ENCODE measurements around the gene RPSA. TPM values are rescaled to one million over a fixed set of nuclear protein-coding genes. Genes with fewer than 3 reads are reported as not detected.
A peak's percentile ranks its signal among the peaks of the same experiment; 100 is the strongest.

The RPSA gene
- total and polyA plus RNA-seq, 9 of the 15 experiments (the other 6 are each of a cell fraction or from before 2014, with no cell fraction given) = 2,290 to 4,272 (median 2,730) TPM

GRCh38 chr3:39383045-39383880 lies 23.3 kb upstream of the RPSA start, which contains the start of gene SLC25A38 (continued):
- TF ChIP-seq DPF2 (IDR thresholded peaks at IDR 0.05) (no peak), RB1 (IDR thresholded peaks at IDR 0.05; ENCODE audit: low read depth) (peak; percentile 71; the same call in 1 of the 2 replicates), ZNF511 (CRISPR knock-in tag; IDR thresholded peaks at IDR 0.05) (peak; percentile 16), PTRF (tag; IDR thresholded peaks at IDR 0.05) (no peak), ZNF696 (CRISPR knock-in tag; conservative IDR thresholded peaks at IDR 0.05) (no peak), PRPF4 (IDR thresholded peaks at IDR 0.05; ENCODE audit: insufficient read depth, low read depth, low read length, poor library complexity, severe bottlenecking) (no peak), ZNF175 (CRISPR knock-in tag; IDR thresholded peaks at IDR 0.05; ENCODE audit: low read depth) (no peak), ZNF384 (IDR thresholded peaks at IDR 0.05; ENCODE audit: low read depth, low read length) (peak; percentile 33; the same call in 1 of the 2 replicates), BCOR (IDR thresholded peaks at IDR 0.05) (peak; percentile 62), SREBF2 (CRISPR knock-in tag; IDR thresholded peaks at IDR 0.05) (0 out of 2 replicates have a peak, but pooled peaks have one; percentile 14), DIDO1 (tag; IDR thresholded peaks at IDR 0.05; ENCODE audit: low read depth) (peak; percentile 86), TAF15 (IDR thresholded peaks at IDR 0.05; ENCODE audit: low read depth, low read length) (no peak), KLF1 (tag; IDR thresholded peaks at IDR 0.05) (no peak), NFATC3 (IDR thresholded peaks at IDR 0.05) (no peak), CBX1 (IDR thresholded peaks at IDR 0.05; ENCODE audit: low read depth) (no peak), U2AF2 (optimal IDR thresholded peaks at IDR 0.05; ENCODE audit: low read depth, low read length) (no peak), ZC3H4 (CRISPR knock-in tag; IDR thresholded peaks at IDR 0.05; ENCODE audit: borderline replicate concordance) (peak; percentile 73), SP1 (CRISPR knock-in tag; IDR thresholded peaks at IDR 0.05) (peak; percentile 79), ZKSCAN1 (IDR thresholded peaks at IDR 0.05; ENCODE audit: low read depth, low read length) (peak; percentile 58), TEAD2 (tag; IDR thresholded peaks at IDR 0.05) (no peak), ZBTB1 (CRISPR knock-in tag; IDR thresholded peaks at IDR 0.05; ENCODE audit: borderline replicate concordance, low read depth) (peak; percentile 50; the same call in 1 of the 2 replicates), HDGF (IDR thresholded peaks at IDR 0.05) (no peak), POLR3G (IDR thresholded peaks at IDR 0.05; ENCODE audit: extremely low read depth, insufficient read length, insufficient replicate concordance) (no peak), ATF6 (CRISPR knock-in tag; IDR thresholded peaks at IDR 0.05) (no peak; the same call in 1 of the 2 replicates), MED1 (CRISPR knock-in tag; IDR thresholded peaks at IDR 0.05; ENCODE audit: borderline replicate concordance) (no peak), RFX7 (CRISPR knock-in tag; IDR thresholded peaks at IDR 0.05) (no peak), POLR2G (IDR thresholded peaks at IDR 0.05; ENCODE audit: low read depth, low read length) (peak; percentile 82), ZNF77 (CRISPR knock-in tag; IDR thresholded peaks at IDR 0.05) (no peak), PYGO2 (tag; IDR thresholded peaks at IDR 0.05) (0 out of 2 replicates have a peak, but pooled peaks have one; percentile 24), DDX20 (tag; IDR thresholded peaks at IDR 0.05; ENCODE audit: low read depth) (no peak)
